HG03354 (cell line): ENCODE measurements around the gene PAQR5.
"Not testable (repeated sequence)": the region's sequence is repeated elsewhere in the genome, so short reads cannot be mapped to it uniquely, and the experiment has no call there.

Experiments used
- ATAC-seq: cut with Tn5 transposase; IDR thresholded peaks from one replicate; pipeline ENCODE4 v1.9.1; 2021; ENCODE audit warnings: mild to moderate bottlenecking; ENCODE audit not compliant: unreplicated experiment, poor library complexity, severe bottlenecking

The PAQR5 gene

DNA sequence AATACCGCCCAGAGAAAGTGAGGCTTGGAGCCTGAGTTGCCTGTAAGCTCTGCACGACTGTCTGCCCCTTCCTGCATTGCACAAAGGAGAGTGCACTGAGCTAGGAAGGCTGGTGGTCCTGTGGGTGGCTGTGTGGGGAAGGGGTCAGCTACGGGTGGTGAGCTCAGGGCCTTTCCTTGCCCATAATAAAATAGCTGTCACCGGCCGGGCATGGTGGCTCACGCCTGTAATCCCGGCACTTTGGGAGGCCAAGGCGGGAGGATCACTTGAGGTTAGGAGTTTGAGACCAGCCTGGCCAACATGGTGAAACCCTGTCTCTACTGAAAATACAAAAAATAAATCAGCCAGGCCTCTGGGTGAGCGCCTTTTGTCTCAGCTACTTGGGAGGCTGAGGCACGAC, 7.1 kb upstream of the PAQR5 start:
- not testable (repeated sequence) for ATAC-seq

DNA sequence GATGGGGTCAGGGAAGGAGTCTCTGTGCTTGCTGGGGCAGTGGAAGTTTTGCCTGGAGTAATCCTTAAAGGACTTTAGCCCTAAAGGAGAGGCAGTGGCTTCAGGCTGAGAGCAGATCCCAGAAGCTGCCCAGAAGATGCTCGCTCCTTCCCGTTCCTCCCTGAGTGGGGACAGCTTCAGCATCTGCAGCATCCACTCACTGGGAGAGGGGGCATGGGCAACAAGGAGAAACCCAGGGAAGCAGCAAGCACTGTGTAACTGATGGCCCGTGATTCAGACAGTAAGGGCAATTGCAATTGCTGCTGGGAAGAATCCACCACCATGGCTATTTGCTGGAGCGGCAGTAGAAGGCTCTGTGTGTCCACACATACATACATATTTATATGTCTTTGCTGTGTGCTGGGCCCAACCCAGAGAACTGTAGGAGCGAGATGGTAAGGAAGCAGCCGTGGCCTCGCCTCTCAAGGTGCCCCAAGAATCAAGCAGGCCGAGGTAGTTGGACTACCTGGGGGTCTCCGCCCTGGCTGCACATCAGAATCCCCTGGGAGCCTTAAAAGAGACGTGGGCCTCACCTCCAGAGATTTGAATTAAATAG, 5.8 kb upstream of the PAQR5 start:
- ATAC-seq = no peak

DNA sequence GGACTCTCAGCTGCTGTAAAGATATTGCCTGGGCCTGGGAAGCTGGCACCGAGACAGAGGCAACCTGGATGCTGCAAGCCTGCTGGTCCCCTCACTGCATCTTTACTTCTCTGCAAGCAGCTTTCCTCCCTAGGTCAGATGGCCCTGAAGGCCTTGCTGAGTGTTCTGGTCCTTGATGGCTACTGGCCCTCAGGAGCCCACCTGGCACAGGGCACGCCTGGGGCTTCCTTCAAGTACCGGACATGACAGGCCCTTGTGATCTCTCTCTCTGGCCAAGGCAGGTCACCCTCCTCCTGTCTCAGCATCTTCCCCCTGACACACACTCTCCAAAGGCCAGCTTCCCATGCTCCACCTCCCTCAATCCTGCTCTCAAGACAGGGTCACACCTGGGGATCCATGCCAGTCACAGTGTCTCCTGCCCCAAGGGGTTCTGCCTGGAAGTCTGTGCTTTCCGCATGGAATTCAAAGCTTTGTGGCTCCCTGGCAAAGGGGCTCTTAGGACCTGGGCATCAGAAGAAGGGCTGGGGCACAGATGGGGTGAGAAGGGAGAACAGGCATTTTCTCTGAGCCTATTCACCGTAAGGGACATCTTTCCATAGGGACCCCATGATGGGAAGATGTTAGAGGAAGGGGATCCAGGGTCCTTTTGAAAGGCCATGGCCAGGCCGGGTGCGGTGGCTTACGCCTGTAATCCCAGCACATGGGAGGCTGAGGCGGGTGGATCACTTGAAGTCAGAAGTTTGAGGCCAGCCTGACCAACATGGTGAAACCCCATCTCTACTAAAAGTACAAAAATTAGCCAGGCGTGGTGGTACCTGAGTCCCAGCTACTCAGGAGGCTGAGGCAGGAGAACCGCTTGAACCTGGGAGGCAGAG, 4.7 kb upstream of the PAQR5 start:
- ATAC-seq = no peak

DNA sequence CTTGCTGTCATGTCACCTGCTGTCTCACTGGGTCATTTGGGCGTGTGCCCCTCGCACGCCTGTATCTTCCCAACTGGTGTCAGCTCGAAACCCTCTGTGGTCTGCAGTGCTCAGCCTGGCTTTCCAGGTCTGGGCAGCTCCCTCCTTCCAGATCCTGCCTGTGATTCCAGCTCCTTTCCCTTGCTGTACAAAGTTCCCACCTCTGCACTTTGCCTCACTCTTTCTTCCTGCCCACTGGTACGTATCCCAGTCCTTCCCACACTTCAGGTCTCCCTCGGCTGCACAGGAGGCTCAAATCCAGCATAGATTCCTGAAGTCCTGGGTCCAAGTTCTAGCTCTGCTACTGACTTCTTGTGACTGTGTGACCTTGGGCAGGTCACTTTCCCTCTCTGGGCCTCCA, 2.1 kb upstream of the PAQR5 start:
- no peak for ATAC-seq

DNA sequence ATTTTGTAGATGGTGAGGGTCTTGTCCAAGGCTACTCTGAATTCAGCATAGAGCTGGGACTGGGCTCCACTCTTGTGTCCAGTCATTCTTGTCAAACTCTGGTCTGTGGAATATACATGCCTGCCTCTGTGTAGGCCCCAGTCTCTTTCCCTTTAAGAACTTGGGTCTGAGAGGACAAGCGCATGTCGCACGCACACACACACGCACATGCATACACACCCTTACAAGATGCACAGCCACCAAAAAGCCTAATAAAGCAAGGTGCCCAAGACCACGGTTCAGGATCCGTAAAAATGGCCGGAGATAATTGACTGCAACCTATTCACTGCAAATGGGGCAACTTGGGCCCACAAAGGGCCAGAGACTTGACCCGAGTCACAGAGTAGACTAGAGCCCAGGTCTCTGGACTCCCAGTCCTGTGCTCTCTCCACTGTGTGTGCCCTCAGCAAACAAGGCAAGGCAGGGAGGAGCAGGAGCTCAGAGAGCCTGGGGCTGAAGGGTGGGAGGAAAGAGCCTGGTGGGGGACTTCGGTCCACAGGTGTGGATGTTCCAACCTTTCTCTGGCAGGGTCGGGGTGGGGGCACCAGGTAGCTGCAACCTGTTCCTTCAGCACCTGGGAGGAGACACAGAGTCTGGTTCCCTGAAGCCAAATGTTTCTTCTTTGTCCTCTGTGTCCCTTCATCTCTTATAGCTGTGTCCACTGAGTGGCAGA, 914 bp upstream of the PAQR5 start:
- ATAC-seq = no peak

DNA sequence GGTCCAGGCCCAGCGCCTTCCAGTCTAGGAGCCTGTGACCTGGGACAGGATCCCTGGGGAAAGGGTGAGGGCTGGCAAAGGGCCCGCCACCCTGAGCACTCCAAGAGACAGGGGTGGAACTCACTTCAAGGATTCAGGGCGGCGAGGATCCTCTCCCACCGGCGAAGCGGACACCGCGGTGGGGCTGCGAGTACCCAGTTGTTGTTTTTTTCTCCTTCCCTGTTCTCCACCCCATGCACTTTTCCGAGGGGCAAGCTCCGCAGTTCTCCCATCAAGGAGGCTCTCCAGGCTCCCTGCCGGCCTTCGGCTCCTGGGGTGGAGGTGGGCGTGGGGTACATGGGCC, 387 bp upstream of the PAQR5 start:
- no peak for ATAC-seq

DNA sequence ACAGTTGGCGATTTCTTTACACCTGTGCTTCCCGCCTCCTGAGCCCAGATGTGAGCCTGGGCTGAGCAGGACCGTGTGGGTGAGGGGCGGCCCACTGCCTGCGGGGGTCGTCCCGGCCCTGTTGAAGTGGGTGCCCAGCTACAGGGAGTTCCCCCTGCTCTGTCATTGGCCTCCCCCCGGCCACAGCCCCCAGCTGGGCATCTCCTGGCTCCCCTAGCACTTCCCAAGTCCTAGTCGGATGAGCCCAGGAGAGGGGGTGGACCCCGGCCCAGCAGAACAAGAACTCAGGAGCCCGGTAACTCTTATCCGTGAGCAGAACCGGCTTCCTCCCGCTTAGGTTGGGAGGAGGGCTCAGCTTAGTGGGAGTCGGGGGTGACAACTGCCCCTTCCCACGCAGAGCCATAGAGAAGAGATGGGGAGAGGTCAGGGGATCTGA, 757 bp downstream of the PAQR5 start:
- no peak for ATAC-seq

DNA sequence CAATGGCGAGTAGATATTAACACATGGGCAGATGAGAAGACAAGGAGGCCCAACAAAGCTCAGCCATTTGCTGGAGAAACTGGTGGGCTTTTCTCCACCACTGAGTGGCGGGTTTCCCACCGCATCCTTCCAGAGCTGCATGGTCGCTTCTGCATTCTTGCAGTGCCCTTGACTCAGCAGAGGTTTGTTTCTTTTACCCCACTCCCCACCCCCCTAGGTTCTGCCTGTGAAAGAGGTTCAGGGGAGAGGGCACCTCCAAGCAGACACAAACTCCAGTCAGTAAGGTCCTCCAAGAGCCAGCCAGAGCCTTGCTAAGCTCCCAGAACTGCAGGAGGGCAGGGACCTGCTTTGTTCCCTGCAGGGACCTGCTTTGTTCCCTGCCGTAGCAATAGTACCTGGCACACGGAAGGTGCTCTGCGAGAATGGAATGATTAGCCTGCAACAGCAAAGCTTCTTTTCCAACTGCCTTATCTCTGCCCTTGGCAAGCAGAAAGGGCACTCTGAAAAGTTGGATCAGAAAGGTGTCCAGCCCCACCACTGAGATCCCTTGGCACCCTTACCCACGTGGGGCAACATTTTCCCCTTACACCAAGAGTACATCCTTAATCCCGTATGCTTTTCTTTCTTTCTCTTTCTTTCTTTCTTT, 1.4 kb downstream of the PAQR5 start:
- no peak for ATAC-seq

DNA sequence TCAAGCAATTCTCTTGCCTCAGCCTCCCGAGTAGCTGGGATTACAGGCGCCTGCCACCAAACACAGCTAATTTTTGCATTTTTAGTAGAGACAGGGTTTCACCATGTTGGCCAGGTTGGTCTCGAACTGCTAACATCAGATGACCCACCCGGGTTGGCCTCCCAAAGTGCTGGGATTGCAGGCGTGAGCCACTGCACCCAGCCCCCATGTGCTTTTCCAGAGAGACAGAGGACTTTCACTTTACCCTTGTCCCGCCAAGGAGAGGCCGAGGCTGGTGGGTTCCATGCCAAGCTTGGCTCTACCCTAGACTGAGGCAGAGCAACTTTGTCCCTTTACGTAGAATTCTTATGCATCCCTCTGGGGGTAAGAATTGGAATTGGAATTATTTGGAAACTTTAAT, 2.4 kb downstream of the PAQR5 start:
- not testable (repeated sequence) for ATAC-seq

DNA sequence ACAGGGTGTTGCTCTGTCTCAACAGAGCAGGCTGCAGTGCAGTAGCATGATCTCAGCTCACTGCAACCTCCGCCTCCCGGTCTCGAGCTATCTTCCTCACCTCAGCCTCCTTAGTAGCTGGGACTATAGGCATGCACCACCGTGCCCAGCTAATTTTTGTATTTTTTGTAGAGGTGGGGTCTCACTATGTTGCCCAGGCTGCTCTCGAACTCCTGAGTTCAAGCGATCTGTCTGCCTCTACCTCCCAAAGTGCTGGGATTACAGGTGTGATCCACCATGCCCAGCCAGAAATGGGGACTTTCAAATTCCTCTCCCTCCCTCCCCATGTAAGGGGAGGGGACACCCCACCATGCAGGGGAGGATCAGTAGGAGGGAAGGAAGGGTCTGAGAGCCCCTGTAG, 3.4 kb downstream of the PAQR5 start:
- not testable (repeated sequence) for ATAC-seq

DNA sequence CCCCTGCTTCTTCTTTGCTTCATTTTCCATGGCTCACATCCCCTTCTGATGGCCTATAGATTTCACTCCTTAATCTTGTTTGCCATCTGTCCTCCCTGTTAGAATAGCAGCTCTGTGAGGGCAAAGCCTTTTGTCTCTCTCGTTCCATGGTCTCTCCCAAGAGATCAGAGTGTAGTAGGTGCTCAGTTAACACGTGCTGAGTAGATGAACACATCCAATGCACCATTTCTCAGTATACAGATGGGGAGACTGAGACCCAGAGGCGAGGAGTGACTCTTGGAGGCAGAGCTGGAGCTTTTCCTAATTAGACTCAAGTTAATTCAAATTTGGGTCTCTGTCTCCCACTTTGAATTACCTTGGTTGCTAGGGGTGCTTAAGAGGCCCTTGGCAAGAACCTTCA, 4.2 kb downstream of the PAQR5 start:
- ATAC-seq = no peak

DNA sequence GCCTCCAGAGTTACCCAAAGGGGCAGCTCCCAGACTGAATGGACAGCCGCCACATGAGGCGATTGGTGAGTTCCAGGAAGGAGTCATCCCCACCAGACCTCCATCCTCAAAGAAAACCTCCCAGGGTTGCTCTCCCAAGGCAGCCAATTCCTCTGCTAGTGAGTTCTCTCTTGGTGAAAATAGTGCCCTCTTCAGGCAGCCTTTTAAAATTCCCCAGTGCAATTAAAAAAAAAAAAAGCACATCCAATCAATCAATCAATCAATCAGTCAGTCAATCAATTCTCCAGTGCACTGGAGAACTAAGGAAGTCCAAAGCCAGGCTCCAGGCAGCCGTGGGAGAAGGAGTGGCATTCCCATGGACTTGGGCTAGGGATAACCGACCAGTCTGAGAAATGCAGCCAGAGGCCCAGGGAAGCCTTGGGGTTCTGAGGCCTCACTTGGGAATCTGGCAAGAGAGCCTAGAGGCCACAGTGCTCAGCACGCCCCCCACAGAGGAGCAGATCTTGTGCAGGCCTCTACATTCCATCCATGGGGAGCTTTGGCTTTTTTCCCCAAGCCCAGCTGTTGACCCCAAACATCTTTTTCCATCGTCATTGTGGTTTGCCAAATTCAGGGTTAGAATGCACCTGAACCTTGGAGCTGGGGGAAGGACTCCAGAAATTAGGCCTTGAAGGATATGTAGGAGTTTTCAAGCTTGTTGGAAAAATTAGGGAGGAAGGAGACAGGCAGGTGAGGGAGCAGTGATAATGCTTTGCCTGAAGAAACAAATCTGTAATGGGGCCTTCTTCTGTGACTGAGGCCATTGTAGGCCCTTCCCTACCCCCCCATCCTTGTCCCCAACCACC, 4.8 kb downstream of the PAQR5 start:
- ATAC-seq = no peak

DNA sequence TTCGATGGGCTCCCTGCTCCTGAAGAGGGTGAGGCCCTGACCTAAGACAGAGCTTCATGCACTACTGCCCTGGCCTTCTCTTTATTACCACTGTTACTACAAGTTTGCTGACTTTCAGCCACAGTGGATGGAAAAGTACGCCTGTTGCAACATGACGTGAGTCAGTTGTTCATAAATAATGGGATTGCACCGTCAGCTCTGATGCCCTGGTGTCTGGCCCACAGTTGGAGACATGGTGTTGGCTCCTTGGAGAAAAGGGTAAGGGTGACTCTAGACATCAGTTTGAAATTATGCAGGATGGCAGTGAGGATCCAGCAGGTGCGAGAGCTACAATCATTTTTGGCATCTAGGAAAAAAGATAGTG, 5.5 kb downstream of the PAQR5 start:
- no peak for ATAC-seq

DNA sequence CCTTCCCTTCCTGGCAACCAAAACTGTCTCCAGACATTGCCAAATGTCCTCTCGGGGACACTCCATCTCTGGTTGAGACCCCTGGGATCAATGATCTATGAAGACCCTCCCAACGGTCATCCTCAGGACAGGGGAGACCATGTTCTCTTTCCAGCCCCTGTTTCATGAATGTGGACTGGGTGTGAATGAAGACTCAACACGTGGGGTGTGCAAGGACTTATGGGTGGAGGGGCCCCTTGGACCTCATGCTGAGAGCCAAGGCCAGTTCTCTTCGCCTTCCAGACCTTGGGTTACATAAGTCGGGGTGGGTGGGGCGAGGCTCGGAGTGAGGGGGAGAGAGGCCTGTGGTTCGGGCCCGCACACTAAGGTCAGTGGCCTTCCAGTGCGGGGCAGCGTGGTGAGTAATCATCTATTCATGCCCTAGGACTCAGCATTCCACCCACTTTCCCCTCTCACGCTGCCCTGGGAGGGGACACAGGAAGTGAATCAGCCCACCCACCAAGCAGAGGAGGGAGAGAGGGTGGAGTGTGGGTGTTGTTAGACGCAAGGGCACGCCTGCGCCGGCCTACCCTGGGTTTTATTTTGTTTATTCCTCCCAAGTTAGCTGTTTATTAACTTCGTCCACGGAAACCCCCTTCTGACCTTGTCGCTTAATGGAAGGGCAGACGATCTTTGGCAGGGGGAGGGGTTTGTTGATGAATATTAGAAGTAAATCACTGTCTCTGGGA, 6.7 kb downstream of the PAQR5 start:
- ATAC-seq = no peak

DNA sequence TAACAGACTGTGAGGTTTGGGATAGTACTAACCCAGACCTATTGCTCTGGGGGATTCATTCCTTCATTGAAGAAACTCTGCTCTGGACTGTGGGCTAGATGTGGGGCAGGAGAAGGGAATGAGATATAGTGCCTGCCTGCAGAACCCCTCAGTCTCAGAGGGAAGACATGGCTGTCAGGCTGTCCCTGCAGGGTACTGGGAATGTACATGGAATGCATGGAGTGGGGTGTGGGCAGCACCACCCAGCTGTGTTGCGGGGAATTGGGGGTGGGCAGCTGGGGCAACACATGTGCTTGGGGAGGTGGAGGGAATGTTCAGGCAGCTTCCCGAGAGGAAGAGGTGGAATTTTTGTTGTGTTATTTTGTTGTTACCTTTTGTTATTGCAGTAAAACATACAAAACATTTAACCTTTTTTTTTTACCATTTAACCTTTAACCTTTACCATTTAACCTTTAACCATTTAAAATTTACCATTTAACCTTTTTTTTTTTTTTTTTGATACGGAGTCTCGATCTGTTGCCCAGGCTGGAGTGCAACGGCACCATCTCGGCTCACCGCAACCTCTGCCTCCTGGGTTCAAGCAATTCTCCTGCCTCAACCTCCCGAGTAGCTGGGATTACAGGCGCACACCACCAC, 7.3 kb downstream of the PAQR5 start:
- ATAC-seq = no peak

DNA sequence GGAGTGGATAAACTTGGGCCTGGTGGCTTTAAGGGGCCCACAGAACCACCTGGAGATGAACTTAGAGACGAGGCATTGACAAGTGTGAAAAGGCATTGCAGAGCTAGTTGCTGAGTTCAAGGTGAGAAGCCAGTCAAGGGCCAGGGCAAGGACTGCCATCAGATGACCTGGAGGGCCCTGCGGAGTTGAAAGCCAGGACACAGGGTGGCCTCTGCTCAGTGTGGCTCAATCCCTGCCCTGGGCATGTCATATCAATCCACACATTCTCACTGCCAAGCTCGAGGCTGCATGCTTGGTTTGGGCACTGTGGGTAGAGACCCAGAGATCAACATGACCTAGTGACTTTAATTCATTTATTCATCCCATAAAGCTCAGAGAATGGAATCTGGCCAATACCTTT, 9.2 kb downstream of the PAQR5 start:
- no peak for ATAC-seq

DNA sequence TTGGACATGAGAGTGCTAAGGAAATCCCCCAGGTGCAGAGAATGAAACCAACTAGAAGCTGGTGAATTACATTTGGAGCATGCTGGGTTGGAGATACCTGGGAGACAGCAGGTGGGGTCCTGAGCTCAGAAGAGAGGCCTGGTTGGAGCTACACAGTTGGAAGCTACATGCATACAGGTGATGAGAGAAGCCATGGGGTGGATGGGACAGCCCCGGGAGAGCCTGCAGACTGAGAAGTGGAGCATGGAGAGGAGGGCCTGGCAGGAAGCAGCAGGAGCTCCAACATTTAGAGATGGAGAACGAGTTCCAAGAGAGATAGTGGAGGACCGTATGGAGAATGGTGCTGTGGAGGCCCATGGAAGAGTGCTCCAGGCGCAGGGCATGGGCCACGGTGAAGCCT, 10.2 kb downstream of the PAQR5 start:
- no peak for ATAC-seq

DNA sequence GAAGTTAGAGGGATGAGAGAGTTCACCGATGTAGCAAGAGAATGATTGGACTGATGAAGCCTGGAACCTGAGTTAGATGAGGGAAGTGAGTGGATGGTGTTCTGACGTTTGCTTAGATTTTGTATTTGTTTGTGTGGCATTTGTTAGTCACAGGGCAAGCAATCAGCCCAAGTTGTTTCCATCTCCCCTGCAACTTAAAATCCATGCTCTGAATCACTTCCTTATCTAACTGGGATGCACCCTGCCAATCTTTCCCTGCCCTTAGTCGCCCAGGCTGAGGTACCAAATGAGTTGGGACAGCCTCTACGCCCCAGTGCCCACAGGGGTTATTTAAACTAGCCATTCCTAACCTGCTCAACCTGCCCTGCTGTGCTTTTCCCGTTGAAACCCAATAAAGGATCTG, 12.6 kb downstream of the PAQR5 start:
- no peak for ATAC-seq
